Stimulated activated CD8-positive, alpha-beta memory T cell treated with anti-CD3 and anti-CD28 coated beads, Interleukin-12 subunit alpha, Interleukin-12 subunit beta, amount 100 ng/mL, for 4 hours (primary cell): ENCODE results near the gene ATP1B3.
"Not testable (repeated sequence)": the region's sequence is repeated elsewhere in the genome, so short reads cannot be mapped to it uniquely, and the experiment has no call there.

Experiments used
- DNase-seq: peaks from one replicate; pipeline ENCODE4 v3.0.0-alpha.2; 2020; ENCODE audit warnings: low read depth

The ATP1B3 gene

DNA sequence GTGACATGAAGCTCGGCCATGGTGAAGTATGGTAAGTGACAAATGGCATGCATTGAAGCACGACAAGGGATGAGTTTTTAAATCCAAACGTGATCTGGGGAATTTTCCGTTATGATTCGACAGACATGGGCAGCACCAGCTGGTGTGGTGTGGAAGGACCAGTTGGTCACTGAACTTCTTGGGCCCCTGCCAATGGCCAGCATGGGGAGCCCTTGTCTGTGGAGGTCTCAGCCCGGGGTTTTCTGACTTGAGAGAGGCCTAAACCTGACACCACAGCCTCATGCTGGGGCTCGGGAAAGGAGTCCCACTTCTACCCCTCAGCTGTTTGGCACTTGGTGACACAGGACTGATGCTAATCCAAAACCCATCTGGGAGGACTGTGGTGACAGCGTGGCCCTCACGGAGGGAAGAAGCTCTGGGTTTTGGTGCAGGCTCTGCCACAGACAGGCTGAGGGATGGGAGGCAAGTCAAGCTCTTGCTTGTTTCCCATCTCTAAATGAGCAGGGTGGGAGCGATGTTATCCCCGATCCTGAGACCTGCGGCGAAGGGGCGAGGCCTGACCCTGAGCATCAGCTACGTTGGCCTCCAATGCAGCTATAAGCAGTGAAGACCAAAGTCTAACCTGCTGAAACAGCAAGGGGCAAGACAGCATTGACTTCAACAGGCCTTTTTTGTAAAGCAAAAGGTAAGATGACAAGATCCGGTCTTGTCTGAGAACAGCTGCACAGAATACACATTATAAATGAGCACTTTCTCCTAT is 69.5 kb downstream of the ATP1B3 start:
- DNase-seq, result no peak

GRCh38 chr3:141949399-141949798 is 73.0 kb downstream of the ATP1B3 start:
- DNase-seq, result no peak

DNA sequence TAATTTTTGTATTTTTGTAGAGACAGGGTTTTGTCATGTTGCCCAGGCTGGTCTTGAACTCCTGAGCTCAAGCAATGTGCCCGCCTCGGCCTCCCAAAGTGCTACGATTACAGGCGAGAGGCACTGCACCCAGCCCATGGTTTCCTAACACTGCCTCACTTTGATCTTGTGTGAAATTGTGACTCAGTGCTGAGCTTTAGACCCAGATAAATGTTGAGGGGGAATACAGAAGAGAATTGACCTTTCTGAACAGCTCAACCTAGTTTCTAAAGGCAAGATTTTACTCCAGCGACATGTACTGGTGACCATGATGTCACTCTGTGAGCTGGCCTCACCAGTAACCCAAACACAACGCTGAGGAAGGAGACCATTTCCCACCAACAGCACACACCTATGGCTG is 73.5 kb downstream of the ATP1B3 start:
- no peak for DNase-seq

DNA sequence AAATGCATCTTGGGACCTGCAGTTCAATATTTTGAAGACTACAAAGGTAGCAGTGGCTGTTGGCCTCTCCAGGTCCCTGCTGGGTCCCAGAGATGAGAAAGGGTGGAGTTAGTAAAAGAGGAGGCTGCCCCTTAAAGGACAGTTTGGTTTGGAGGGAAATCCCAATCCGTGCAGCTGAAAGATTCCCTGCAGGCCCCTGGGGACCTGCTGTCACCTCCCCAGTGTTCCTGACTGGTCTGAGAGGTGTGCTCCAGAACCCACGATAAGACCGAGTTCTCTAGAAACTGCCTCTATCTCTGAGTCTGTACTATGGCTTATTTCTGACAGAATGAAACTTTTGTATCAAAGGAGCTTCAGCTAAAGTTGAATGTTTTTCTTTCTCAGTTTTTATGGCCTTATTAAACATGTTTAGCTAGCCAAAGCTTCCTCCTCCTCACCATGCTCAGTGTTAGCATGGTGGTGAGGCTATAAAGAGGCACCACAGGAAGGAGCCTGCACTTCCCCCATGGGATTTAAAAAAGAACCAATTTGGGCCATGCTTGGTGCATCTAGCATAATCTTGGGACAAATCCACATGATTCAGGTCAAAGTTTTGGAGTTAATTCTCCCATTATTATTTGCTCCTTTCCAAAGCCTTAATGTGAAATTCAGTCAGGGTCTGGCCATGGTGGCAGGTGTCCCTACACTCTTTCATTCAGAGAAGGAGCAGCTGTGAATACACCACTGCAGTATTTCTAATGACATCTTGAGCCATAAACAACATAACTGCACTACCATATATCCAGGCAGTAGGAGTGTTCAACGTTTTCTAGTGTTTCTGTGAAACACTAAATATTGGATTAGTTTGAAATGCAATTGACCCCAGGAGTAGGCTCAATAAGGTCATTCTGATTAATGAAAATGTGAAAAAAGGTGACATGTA is 74.4 kb downstream of the ATP1B3 start:
- DNase-seq, result no peak

DNA sequence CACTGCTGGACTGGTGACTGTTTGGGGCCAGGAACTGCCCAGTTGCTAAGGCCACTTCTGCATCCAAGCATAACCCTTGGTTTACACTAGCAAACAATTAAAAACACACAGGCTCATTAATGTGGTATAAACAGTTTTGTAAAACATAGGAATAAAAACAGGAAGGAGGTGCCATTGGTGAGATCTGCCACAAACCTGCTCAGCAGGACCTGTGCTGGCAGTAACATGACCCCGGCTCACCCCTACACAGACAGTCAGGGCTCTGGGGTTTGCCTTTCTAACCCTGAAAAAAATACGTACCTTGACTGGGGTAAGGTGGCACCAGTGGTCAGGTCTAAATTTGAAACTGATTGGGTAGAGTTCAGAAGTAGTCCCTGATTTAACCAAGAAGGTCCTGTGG is 76.2 kb downstream of the ATP1B3 start:
- DNase-seq, result no peak

GRCh38 chr3:141955175-141955574 is 78.7 kb downstream of the ATP1B3 start:
- DNase-seq, result no peak

DNA sequence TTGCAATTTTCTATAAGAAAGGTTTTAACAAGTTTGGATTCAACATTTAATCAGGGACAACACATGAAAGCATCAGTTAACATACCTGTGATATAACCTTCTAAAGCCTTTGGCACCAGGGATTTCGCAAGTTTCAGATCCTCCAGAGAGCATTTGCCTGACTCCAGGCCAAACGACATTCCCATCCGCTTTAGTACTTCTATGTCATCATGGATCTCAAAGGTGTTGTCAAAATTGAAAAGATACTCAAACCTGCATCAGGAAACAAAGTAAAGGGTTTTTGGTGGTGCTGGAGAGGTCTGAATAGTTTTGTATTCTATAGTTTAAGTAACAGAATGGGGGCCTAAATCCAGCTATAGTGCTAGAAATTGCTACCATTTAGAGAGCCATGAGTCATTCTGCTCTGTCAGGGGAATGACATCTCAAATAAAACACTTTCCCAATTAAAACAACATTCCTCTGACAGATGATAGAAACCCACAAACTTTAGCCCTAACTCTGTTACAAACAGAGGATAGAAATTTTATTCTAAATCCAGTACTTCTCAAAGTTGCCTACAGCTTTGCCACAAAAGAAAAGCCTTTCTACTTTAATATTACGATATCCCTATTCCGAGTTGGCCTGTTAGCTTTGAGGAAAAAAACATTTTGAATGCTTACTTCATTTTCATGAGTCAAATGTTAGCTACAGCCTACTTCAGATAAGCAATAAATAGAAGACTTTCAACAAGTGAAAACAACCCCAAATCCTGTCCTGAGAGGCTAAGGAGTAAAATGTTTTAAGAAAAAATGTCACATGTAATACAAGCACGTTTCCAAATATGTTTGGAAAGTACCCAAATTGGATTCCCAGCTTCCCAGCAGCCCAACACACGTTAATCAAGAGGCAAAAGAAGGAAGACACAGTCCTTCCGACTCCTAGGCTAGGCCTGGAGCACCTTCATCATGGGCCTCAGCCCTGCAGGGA is 83.4 kb downstream of the ATP1B3 start:
- DNase-seq, result no peak

- no peak for DNase-seq
Measured at GRCh38 chr3:141960731-141961130, 84.3 kb downstream of the ATP1B3 start.

DNA sequence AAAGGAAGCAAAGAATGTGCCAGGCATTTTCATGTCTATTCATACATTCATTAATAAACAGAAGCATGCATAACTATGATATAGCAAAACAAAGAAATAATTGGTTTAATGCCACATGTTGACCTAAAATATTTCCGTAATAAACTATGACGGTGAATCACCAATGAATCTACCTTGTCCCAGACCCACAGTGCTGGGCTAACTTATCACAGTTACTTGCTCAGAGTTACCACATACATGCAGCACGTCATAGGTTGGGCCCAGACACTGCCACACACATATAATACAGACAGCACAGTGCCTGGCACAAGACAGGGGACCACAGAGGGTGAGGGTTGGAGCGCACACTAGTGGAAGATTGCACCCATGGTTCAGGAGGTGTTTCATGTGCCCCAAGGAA is 86.9 kb downstream of the ATP1B3 start:
- no peak for DNase-seq

- DNase-seq, result no peak
Measured at GRCh38 chr3:141965471-141965870, 89.0 kb downstream of the ATP1B3 start.

- no peak for DNase-seq
Measured at GRCh38 chr3:141969711-141970110, 93.3 kb downstream of the ATP1B3 start.

GRCh38 chr3:141971571-141971970 is 95.1 kb downstream of the ATP1B3 start:
- no peak for DNase-seq

GRCh38 chr3:141972399-141972798 is 96.0 kb downstream of the ATP1B3 start:
- DNase-seq, result no peak

GRCh38 chr3:141974777-141975176 is 98.3 kb downstream of the ATP1B3 start:
- not testable (repeated sequence) for DNase-seq
